Hepatocyte (in vitro differentiated cells): ENCODE results near the gene CDK2AP2. TPM values are rescaled to one million over a fixed set of nuclear protein-coding genes. Genes with fewer than 3 reads are reported as not detected.

ENCODE experiments used
- DNase-seq: peaks from one replicate; pipeline ENCODE4 v3.0.0-alpha.2; 2016; ENCODE audit warnings: low spot score
- H2AFZ ChIP-seq: fragments of 200-600 bp; sonication (generic); 2 replicates; pipeline ENCODE4 v1.6.0; 2016; ENCODE audit warnings: antibody characterized with exemption, mild to moderate bottlenecking
- H3K27ac ChIP-seq: fragments of 200-600 bp; sonication (generic); 2 replicates; pipeline ENCODE4 v1.5.1; 2016; ENCODE audit warnings: mild to moderate bottlenecking
- H3K27me3 ChIP-seq: fragments of 200-600 bp; sonication (generic); 2 replicates; pipeline ENCODE4 v1.6.1; 2016
- H3K36me3 ChIP-seq: fragments of 200-600 bp; sonication (generic); replicated peaks from 2 replicates; pipeline ENCODE4 v1.5.1; 2016; ENCODE audit warnings: low read depth; ENCODE audit not compliant: insufficient read depth
- H3K4me1 ChIP-seq: fragments of 200-600 bp; sonication (generic); 2 replicates; pipeline ENCODE4 v1.5.1; 2016; ENCODE audit warnings: mild to moderate bottlenecking, moderate library complexity; ENCODE audit not compliant: insufficient read depth
- H3K4me2 ChIP-seq: fragments of 200-600 bp; sonication (generic); 2 replicates; pipeline ENCODE4 v1.6.0; 2016
- H3K4me3 ChIP-seq: fragments of 200-600 bp; sonication (generic); 2 replicates; pipeline ENCODE4 v1.5.1; 2016; ENCODE audit warnings: mild to moderate bottlenecking
- H3K79me2 ChIP-seq: fragments of 200-600 bp; sonication (generic); 2 replicates; pipeline ENCODE4 v1.6.0; 2017; ENCODE audit warnings: mild to moderate bottlenecking
- H3K9me2 ChIP-seq: fragments of 200-600 bp; sonication (generic); replicated peaks from 2 replicates; pipeline ENCODE4 v1.6.0; 2017; ENCODE audit warnings: mild to moderate bottlenecking; ENCODE audit not compliant: insufficient read depth
- H3K9me3 ChIP-seq: fragments of 200-600 bp; sonication (generic); 2 replicates; pipeline ENCODE4 v1.5.1; 2016; ENCODE audit warnings: low read depth, mild to moderate bottlenecking
- H4K20me1 ChIP-seq: fragments of 200-600 bp; sonication (generic); 2 replicates; pipeline ENCODE4 v1.6.0; 2016; ENCODE audit warnings: mild to moderate bottlenecking; ENCODE audit not compliant: insufficient read depth, poor library complexity, severe bottlenecking
- EZH2 ChIP-seq: fragments of 200-600 bp; sonication (generic); IDR thresholded peaks from 2 replicates; pipeline ENCODE4 v1.6.1; 2016; ENCODE audit warnings: antibody characterized with exemption, mild to moderate bottlenecking, borderline replicate concordance
- EZH2phosphoT487 ChIP-seq: fragments of 200-600 bp; sonication (generic); IDR thresholded peaks from one replicate; pipeline ENCODE4 v1.6.1; 2018; ENCODE audit warnings: antibody characterized with exemption, mild to moderate bottlenecking, low read depth, moderate library complexity; ENCODE audit not compliant: unreplicated experiment, severe bottlenecking
- WGBS: methylation state at CpG from one replicate; pipeline ENCODE4 v1.1.6; 2016; ENCODE audit warnings: low lambda C conversion rate; ENCODE audit errors: missing lambda C conversion rate; 5-methylcytosine and 5-hydroxymethylcytosine counted together
- polyA plus RNA-seq: library from polyadenylated mRNA; unstranded; fragments of >200 nt; fragmentation: Nextera tagmentation; extraction: Ambion mirVana; gene quantifications from 2 replicates; pipeline ENCODE4 v1.2.1, GENCODE V29; 2016
- total RNA-seq: library from RNA; depleted of rRNA; stranded (reverse); fragments of >200 nt; gene quantifications from 2 replicates; pipeline ENCODE4 v1.2.3, GENCODE V29; 2014
- TF ChIP-seq, protein P1 (sequence below): fragments of 200-600 bp; sonication (generic); IDR thresholded peaks from 2 replicates; pipeline ENCODE4 v1.5.1; 2016; ENCODE audit warnings: antibody characterized with exemption, mild to moderate bottlenecking; ENCODE audit not compliant: poor library complexity

Gene CDK2AP2
- total and polyA plus RNA-seq, 2 experiments from 2014 or later: 47.3 to 177 TPM

- no peaks in the 10 kb centered on the region for H4K20me1 ChIP-seq
- no peak for DNase-seq
- H3K36me3 ChIP-seq: no peaks in the 10 kb centered on the region
- H3K9me2 ChIP-seq: no peaks in the 10 kb centered on the region
- peaks cover 9% of the 10 kb centered on the region for H3K79me2 ChIP-seq
- H3K27ac ChIP-seq: no peak overlapping the region
- no peak overlapping the region for H3K4me2 ChIP-seq
- H3K4me3 ChIP-seq: no peak overlapping the region
- no peaks in the 10 kb centered on the region for H3K27me3 ChIP-seq
- H2AFZ ChIP-seq: no peak overlapping the region
- TF ChIP-seq EZH2: no peak
- TF ChIP-seq, protein P1, sequence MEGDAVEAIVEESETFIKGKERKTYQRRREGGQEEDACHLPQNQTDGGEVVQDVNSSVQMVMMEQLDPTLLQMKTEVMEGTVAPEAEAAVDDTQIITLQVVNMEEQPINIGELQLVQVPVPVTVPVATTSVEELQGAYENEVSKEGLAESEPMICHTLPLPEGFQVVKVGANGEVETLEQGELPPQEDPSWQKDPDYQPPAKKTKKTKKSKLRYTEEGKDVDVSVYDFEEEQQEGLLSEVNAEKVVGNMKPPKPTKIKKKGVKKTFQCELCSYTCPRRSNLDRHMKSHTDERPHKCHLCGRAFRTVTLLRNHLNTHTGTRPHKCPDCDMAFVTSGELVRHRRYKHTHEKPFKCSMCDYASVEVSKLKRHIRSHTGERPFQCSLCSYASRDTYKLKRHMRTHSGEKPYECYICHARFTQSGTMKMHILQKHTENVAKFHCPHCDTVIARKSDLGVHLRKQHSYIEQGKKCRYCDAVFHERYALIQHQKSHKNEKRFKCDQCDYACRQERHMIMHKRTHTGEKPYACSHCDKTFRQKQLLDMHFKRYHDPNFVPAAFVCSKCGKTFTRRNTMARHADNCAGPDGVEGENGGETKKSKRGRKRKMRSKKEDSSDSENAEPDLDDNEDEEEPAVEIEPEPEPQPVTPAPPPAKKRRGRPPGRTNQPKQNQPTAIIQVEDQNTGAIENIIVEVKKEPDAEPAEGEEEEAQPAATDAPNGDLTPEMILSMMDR: no peak
- no peak for TF ChIP-seq EZH2phosphoT487
- H3K4me1 ChIP-seq: peaks cover 2% of the 10 kb centered on the region
- no peaks in the 10 kb centered on the region for H3K9me3 ChIP-seq
- 81% methylated on average over 7 of the region's 7 CpGs for WGBS
These were observed 35.1 kb downstream of the CDK2AP2 start for GRCh38 chr11:67472882-67473281.

DNA sequence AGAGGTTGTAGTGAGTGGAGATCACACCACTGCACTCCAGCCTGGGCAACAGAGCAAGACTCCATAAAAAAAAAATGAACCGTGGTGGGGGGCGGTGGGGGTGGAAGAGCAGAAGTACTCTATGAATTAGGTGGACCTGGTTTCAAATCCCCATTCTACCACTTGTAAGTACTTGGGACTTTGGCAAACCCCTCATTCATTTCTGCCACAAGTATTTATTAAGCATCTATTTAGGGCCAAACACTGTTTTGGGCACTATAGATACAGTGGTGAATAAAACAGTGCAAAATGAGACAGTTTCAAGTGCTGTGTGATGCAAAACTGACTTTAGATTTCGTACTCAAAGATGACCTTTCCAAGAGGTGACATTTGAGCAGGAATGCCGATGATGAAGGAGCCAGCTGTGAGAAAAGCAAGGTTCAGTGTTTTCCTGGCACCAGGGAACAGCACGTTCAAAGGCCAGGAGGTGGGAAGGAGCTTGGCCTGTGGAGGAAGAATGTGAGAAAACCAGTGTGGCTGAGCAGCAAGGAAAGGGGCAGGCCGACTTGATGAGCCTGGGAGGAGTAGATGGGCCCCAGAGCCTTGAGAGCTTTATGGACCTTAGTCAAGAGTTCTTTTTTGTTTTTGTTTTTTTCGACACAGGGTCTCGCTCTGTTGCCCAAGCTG lies 37.5 kb downstream of the CDK2AP2 start:
- no peak overlapping the region for H2AFZ ChIP-seq
- no peak for DNase-seq
- H3K27ac ChIP-seq: no peak overlapping the region
- H3K4me3 ChIP-seq: no peak overlapping the region
- no peaks in the 10 kb centered on the region for H3K36me3 ChIP-seq
- H3K9me2 ChIP-seq: no peaks in the 10 kb centered on the region
- no peaks in the 10 kb centered on the region for H3K9me3 ChIP-seq
- WGBS: 87% methylated on average over 8 of the region's 8 CpGs
- no peaks in the 10 kb centered on the region for H3K27me3 ChIP-seq
- no peaks in the 10 kb centered on the region for H4K20me1 ChIP-seq
- TF ChIP-seq EZH2: no peak
- TF ChIP-seq EZH2phosphoT487: no peak
- TF ChIP-seq, protein P1: no peak
- H3K4me1 ChIP-seq: peaks cover 4% of the 10 kb centered on the region
- H3K4me2 ChIP-seq: no peak overlapping the region
- peaks cover 31% of the 10 kb centered on the region for H3K79me2 ChIP-seq

- H3K9me3 ChIP-seq: no peaks in the 10 kb centered on the region
- H3K9me2 ChIP-seq: no peaks in the 10 kb centered on the region
- TF ChIP-seq EZH2: no peak
- no peak for TF ChIP-seq EZH2phosphoT487
- TF ChIP-seq, protein P1: no peak
- no peaks in the 10 kb centered on the region for H4K20me1 ChIP-seq
- H3K79me2 ChIP-seq: peaks cover 37% of the 10 kb centered on the region
- no peaks in the 10 kb centered on the region for H3K36me3 ChIP-seq
- peaks cover 4% of the 10 kb centered on the region for H3K4me1 ChIP-seq
- peak overlapping the region; percentile 62 for H3K4me3 ChIP-seq
- peak overlapping the region; percentile 89 for H3K27ac ChIP-seq
- H3K27me3 ChIP-seq: no peaks in the 10 kb centered on the region
- peak overlapping the region; percentile 93 for H3K4me2 ChIP-seq
- WGBS: 39% methylated on average over 9 of the region's 9 CpGs
- H2AFZ ChIP-seq: peak overlapping the region; percentile 97
- no peak for DNase-seq
These were observed 38.5 kb downstream of the CDK2AP2 start for GRCh38 chr11:67469508-67469811.
